ENCODE results near the gene ZNF195.
"Not testable (repeated sequence)": the region's sequence is repeated elsewhere in the genome, so short reads cannot be mapped to it uniquely, and the experiment has no call there.

Gene ZNF195

GRCh38 chr11:3378426-3379423, at the start of gene ZNF195:
Gene ZNF195, minus strand, starts transcription at chr11:3379146. Its CDS starts 106 bp downstream, at chr11:3379040.
- DNase-seq: peak; percentile 96

- not testable (repeated sequence) for DNase-seq
Observed at GRCh38 chr11:3428076-3428475, 49.1 kb upstream of the ZNF195 start.

- not testable (repeated sequence) for DNase-seq
Observed at GRCh38 chr11:3426541-3426940, 47.6 kb upstream of the ZNF195 start.

DNA sequence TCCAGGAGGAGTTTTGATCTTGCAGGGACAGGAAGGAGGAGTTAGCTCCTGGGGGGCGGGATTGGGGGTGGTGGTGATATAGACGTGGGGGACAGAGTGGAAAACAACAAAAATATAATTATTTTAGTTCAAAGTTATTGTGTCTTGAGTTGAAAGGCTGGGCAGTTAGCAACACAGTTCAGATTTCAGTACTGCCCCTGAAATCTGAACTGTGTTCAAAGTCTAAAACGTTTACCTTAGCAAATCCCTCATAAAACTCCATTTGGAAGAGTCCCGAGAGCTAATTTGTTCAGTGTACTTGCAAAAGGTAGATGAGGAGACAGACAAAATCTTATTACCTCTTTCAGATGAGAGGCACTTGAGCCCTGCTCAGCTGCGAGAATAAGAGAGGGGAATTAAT, 45.0 kb upstream of the ZNF195 start:
- not testable (repeated sequence) for DNase-seq

DNA sequence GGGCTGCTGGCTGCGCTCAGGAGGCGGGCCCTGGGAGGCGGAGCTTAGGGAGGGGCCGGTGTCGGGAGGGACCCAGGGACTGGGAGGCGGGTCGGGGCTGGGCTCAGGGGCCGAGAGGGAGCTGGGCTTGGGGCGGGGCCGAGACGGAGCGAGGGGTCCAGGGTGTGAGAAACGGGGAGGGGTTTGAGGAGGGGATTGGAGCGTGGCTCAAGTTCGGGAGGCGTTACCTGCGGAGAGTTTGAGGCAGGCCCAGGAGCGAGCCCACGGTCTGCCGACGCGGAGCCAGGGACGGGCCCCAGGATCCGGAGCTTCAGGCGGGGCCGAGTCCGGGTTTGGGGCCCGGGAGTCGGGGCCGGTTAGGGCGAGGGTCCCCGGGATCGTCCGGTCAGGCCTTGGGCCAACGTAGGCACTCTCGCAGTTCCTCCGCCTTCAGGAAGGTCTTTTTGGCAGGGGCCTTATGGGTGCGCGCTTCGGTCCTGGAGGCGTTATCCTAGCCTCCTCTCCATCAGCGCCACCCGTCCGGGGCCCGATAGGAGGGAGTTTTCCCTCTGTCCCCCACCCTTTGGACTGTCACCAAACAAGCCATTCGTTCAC, 44.3 kb upstream of the ZNF195 start:
- not testable (repeated sequence) for DNase-seq

DNA sequence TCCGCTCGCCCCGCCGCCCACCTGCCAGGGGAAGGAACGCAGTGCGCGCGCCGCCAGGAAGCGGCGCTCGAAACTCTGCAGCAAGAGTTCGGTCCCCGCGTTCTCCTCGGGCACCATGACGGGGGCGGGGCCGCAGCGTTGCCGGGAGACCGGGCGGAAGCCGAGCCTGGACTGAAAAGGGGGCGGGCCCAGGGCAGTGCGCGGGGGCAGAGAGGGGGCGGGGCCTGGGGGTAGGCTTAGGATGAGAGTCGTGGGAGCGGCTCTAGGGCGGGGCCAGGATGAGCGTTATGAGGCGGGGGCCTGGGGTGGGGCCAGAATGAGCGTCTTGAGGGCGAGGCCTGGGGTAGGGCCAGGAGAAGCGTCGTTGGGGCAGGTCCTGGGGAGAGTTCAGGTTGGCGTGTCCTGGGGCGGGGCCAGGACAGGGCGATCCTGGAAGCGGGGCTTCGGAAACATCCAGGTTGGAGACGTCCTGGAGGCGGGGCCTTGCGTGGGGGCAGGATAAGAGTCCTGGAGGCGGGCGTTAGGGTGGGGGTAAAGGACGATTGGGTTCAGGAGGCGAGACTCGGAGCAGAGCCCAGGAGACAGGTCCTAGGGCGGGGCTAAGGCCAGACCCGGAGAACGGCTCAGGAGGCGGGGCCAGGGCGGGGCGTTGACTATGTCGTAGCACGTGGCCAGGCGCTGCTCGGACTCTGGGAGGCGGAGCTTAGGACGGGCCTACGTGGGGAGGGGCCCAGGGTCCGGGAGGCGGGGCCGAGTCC, 43.6 kb upstream of the ZNF195 start:
- DNase-seq: peak; percentile 96

DNA sequence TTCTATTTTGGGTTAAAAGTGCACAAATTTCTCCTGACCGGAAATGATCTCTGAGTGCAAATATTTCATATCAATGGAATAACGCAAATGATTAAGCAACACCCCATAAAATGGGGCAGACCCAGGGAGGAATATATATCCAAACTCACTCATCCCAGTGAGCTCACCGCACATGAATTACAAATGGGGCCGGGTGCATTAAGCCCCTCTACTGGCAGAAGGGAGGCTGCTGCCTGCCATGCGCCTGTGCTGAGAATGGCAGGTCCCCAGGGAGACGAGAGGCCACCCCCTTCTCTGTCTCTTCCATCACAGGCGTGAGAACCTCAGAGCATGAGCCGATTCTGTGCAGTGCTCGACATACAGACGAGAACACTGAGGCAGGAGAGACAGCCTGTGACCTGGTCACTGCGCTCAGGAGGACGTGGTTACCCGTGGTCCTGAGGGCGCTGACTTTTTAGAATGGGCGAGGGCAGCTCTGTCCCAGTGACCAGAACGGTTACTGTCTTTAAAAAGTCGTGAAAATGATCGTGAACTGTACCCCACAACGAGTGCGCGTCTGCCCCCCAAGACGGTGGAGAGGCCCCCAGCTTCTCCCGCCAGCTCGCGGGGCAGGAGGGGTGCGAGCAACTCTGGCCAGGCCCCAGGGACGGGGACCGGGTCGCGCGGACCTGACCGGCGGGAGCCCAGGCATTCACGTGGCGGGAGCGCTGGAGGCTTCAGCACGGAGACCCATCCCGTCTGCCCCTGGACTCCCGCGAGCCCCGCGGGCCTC, 42.8 kb upstream of the ZNF195 start:
- peak; percentile 72 for DNase-seq

- DNase-seq: not testable (repeated sequence)
Observed at GRCh38 chr11:3420281-3421042, 41.5 kb upstream of the ZNF195 start.

DNA sequence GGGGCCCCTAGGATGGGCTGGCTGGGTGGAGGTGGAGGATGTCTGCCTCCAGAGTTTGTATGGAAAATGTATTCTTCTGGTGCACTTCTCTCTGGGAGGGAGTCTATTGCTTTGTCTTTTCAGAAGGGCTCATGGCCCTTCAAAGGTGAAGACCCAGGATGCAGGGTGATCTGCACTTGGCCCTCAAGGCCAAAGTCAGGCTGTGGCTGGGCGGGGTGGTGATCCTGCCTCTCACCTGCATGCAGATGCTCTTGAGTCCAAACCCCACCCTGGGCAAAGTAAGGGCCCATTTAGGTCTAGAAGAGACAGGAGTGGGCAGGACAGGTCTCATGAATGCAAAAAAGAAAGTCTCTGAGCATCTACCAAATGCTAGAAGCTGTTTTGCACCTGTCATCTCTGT, 40.5 kb upstream of the ZNF195 start:
- not testable (repeated sequence) for DNase-seq

DNA sequence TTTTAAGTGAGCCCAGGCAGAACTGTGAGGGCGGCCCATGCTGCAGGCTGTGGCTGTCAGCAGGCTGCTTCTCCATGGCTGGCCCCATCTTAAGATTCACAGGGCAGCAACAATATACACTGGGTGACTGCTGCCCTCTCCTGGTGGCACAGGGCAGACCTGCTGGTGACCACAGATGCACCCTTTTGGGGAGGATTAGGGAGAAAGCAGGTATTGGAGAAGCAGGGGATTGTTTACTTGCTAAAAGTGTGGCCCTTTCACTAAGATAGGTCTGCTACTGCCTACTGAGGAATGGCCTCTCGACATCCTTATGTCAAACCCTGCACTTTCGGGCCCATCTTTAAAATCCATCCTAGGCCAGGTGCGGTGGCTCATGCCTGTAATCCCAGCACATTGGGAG, 38.1 kb upstream of the ZNF195 start:
- peak; percentile 51 for DNase-seq

DNA sequence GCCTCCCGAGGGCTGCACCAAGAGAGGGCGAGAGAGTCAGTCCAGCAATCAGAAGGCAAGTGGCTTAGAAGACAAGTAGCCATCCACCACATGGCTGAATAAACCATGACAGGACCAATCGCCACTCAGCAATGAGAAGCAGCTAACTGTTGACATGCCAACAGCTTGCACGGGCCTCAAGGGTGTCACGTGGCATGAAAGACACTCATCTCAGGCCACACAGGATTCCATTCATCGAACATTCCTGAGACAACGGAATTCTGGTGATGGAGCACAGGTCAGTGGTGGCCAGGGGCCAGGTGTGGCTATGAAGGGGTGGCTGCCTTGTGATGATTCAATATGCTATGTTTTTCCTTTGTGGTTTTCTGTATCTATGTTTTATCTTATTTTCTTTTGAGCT, 36.4 kb upstream of the ZNF195 start:
- DNase-seq: peak; percentile 21

DNA sequence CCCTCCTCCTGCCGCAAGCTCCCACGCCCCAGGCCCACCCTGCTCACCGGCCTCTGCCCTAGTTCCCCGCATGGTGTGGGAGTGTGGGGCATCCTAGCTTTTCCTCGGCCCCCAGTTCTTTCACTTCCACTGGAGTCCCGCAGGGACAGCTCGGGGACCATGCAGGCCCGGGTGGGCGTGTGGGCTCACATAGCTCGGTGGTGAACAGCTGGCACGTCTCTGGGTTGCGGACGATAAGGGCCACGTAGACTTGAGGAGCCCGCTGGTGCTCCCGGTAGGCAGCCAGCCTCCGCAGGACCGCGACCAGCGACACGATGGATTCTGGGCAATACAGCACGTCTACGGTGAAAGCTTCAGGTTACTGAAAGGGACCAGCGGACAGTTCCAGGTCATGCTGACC, 34.7 kb upstream of the ZNF195 start:
- not testable (repeated sequence) for DNase-seq

GRCh38 chr11:3412837-3413236, 33.9 kb upstream of the ZNF195 start:
- no peak for DNase-seq

- DNase-seq: peak; percentile 60
Observed at GRCh38 chr11:3408722-3409121, 29.8 kb upstream of the ZNF195 start.

DNA sequence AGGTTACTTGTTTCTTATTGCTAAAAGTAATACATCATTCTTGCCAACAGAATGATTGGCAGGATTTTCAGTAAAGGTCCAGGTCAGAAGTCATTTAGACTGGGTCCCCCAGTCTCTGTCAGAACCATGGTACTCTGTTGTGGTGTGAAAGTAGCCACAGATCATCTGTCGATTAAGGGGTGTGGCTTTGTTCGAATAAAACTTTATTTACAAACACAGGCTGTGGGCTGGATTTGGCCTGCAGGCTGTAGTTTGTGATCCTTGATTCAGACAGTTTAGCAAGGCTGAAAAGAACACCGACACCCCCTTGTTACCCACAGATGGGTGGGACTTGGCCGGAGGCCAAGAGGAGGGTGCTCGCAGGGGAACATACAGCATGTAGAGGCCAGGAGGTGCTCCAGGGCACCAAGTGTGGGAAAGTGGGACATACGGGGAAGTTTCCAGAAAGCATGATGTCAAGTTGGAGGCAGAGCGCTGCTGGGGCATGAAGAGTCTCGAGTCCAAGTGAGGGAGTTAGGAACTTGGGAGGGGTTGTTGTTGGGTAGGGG, 29.2 kb upstream of the ZNF195 start:
- DNase-seq: not testable (repeated sequence)

- DNase-seq: not testable (repeated sequence)
Observed at GRCh38 chr11:3406937-3407336, 28.0 kb upstream of the ZNF195 start.

DNA sequence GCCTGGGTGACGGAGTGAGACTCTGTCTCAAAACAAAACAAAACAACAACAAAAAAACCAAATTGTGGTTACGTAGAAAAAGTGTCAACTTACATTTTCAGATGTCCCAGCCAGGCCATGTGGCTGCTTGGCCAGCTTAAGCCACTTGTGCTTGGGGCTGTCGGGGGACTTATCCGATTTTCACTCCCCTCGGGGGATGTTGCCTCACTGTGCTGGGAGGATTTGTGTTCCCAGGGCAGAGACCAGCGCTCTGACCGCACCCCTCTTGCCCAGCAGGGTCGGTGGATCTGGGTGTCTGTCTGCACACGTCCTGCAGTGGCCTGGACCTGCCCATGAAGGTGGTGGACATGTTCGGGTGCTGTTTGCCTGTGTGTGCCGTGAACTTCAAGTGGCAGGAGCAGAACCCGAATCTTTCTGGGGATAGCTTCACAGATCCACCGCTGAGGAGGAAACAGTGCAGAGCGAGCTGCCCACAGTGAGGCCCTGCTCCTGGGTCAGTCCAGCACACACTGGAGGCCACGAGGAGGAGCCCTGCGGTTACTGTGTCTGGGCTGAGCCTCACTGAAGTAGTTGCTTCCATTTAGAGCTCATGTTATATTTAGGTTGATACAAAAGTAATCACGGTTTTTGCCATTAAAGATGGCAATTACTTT, 27.4 kb upstream of the ZNF195 start:
- not testable (repeated sequence) for DNase-seq

DNA sequence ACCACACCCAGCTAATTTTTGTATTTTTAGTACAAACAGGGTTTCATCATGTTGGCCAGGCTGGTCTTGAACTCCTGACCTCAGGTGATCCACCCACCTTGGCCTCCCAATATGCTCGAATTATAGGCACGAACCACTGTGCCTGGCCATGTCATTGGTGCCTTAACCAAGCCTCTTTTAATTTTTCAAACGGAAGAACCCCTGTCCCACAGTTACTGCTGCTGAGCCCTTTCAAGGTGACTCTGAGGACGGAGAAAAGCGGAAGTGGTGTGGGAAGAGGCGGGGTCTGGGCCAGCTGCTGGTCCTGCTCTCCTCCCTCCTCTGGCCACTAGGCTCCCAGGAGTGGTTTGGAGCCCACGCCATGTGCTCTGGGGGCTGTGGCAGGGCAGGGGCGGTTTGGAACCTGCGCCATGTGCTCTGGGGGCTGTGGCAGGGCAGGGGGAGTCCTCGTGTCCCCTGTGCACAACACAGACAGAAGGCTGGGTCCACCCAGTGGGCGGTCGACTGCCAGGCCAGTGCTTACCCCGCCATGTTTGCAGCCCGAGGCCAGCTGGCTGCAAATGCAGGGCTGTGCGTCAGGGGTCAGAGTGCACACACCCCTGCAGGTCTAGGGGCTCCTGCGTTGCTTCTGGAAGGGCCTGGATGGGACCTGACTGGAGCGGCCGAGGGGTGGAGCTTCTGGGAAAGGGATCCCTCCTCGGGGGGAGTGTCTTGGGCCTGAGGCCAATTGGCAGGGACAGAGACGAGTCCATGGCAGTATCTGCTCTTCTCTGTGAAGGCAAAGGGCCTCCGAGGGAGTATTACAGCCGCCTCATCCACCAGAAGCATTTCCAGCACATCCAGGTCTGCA, 25.4 kb upstream of the ZNF195 start:
- DNase-seq: not testable (repeated sequence)

DNA sequence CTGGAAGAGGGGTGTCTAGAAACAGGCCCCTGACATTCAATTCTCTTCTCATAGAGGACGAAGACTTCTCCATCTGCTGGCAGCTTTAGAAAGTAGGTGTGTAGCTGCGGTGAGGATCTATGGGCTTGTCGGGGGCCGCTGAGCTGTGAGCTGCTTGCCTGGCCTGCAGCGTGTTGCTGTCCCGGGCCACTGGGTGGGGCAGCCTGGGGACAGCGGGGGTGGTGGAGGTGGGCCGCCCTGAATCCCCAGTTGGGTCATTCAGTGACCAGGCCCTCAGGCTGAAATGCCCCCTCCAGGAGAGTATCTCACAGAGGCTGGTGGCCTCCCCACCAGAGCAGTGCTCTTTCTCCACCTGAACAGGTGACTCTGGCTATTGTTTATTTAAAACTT, 23.9 kb upstream of the ZNF195 start:
- DNase-seq: not testable (repeated sequence)

All from fibroblast of skin of right biceps (primary cell).